ENCODE data around the gene RBMS2. TPM values are rescaled to one million over a fixed set of nuclear protein-coding genes. Genes with fewer than 3 reads are reported as not detected.

RBMS2 gene
- total and polyA plus RNA-seq, 2 experiments from 2014 or later, result 11.4 to 13.1 TPM

DNA sequence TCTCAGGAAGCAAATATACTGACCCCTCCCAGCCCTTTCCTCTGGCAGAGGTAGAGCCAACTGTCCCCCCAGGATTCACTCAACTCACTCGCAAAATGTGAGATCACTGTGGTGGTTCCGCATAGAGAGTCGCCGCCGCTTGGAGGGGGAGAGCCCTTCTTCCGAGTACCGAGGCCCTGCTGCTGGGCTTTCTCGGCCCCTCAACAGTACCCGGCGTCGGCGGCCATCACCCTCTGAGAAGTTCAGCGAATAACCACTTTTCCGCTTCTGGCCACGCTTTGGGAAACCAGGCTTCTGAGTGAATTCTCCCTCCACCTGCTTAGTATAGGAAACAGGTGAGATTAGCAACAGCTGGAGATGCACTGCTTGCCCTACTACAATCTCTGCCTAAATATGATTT is 77.4 kb downstream of the RBMS2 start:
- TF ChIP-seq, protein P1, sequence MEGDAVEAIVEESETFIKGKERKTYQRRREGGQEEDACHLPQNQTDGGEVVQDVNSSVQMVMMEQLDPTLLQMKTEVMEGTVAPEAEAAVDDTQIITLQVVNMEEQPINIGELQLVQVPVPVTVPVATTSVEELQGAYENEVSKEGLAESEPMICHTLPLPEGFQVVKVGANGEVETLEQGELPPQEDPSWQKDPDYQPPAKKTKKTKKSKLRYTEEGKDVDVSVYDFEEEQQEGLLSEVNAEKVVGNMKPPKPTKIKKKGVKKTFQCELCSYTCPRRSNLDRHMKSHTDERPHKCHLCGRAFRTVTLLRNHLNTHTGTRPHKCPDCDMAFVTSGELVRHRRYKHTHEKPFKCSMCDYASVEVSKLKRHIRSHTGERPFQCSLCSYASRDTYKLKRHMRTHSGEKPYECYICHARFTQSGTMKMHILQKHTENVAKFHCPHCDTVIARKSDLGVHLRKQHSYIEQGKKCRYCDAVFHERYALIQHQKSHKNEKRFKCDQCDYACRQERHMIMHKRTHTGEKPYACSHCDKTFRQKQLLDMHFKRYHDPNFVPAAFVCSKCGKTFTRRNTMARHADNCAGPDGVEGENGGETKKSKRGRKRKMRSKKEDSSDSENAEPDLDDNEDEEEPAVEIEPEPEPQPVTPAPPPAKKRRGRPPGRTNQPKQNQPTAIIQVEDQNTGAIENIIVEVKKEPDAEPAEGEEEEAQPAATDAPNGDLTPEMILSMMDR (IDR thresholded peaks at IDR 0.05; ENCODE audit: low read depth, low read length), result no peak
- Histone ChIP-seq H3K27ac (peak overlapping the region; percentile 80), H3K9me3 (ENCODE audit: low read depth) (no peaks in the 10 kb centered on the region), H3K4me3 (no peak overlapping the region), H3K4me1 (ENCODE audit: low read depth) (peaks cover 16% of the 10 kb centered on the region), H3K27me3 (no peaks in the 10 kb centered on the region), H3K36me3 (peaks cover 65% of the 10 kb centered on the region)
- no peak for DNase-seq (ENCODE audit: low read depth in 1 of 2, low spot score in 1 of 2)

DNA sequence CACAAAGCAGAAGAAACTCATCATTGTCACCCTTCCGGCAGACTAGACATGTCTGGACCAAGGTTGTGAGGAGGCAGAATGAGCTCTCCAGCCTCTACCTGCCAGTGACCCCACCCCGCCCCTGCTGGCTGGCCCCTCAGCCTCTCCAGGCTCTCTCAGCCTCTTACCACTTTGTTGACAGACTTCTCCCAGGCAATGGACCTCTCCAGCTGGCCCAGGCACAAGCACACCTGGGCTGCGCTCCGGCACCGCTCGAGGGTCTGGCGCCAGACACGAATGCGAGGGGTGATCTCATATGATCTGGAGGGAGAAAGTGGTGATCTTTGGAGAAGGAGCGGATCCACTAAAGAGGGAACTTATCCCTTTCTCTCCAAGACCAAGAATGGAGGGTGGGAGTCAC is 78.2 kb downstream of the RBMS2 start:
- DNase-seq (ENCODE audit: low read depth in 1 of 2, low spot score in 1 of 2), result no peak
- H3K4me3 ChIP-seq, result no peak overlapping the region
- no peaks in the 10 kb centered on the region for H3K9me3 ChIP-seq (ENCODE audit: low read depth)
- H3K4me1 ChIP-seq (ENCODE audit: low read depth), result peaks cover 9% of the 10 kb centered on the region
- peaks cover 72% of the 10 kb centered on the region for H3K36me3 ChIP-seq
- H3K27me3 ChIP-seq, result no peaks in the 10 kb centered on the region
- TF ChIP-seq, protein P1 (IDR thresholded peaks at IDR 0.05; ENCODE audit: low read depth, low read length), result no peak
- H3K27ac ChIP-seq, result peak overlapping the region; percentile 80

DNA sequence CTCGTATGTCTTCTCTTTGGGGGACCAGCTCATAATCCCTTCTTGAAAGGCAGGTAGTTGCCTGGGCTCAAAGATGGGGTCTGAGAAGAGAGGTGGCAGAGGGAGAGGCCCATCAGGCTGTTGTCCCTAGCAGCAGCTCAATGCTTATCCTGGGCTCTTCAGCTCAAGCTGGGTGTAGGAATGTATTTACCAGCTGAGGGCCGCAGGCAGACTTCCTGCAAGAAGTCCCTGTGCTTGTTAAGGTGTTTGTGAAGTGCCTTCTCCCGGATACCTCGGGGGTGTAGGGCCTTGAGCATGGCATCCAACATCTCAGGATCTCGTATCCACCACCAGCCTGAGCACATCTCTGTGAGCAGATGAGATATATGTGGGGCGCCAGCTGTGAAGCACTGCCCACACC is 79.1 kb downstream of the RBMS2 start:
- Histone ChIP-seq H3K4me3 (no peak overlapping the region), H3K36me3 (peaks cover 79% of the 10 kb centered on the region), H3K9me3 (ENCODE audit: low read depth) (no peaks in the 10 kb centered on the region), H3K4me1 (ENCODE audit: low read depth) (peaks cover 5% of the 10 kb centered on the region), H3K27me3 (no peaks in the 10 kb centered on the region), H3K27ac (peak overlapping the region; percentile 9)
- no peak for DNase-seq (ENCODE audit: low read depth in 1 of 2, low spot score in 1 of 2)
- TF ChIP-seq, protein P1 (IDR thresholded peaks at IDR 0.05; ENCODE audit: low read depth, low read length), result no peak

DNA sequence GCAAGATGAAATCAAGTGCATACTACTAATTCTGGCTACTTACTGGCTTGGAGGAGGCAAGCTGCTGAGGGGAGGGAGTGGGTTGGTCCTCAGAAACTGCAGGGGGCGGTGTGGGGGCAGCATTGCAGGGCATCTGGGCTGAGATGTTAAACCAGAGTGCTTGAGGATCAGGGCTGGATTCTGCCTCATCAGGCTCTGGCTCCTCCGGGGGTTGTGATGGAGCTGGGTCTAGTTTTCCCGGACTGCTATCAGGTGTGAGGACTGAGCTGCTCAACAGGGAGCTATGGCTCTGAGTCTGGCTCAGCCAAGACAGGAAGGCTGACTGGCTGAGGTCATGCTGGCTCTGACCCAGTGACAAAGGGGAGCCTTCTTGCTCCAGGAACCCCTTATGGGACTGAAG is 79.9 kb downstream of the RBMS2 start:
- H3K36me3 ChIP-seq, result peaks cover 86% of the 10 kb centered on the region
- peak in 1 of 2 donors; percentile 35 for DNase-seq (ENCODE audit: low read depth in 1 of 2, low spot score in 1 of 2)
- peak overlapping the region; percentile 42 for H3K27ac ChIP-seq
- H3K27me3 ChIP-seq, result no peaks in the 10 kb centered on the region
- H3K4me3 ChIP-seq, result no peak overlapping the region
- peaks cover 5% of the 10 kb centered on the region for H3K4me1 ChIP-seq (ENCODE audit: low read depth)
- no peaks in the 10 kb centered on the region for H3K9me3 ChIP-seq (ENCODE audit: low read depth)
- TF ChIP-seq, protein P1 (IDR thresholded peaks at IDR 0.05; ENCODE audit: low read depth, low read length), result no peak

DNA sequence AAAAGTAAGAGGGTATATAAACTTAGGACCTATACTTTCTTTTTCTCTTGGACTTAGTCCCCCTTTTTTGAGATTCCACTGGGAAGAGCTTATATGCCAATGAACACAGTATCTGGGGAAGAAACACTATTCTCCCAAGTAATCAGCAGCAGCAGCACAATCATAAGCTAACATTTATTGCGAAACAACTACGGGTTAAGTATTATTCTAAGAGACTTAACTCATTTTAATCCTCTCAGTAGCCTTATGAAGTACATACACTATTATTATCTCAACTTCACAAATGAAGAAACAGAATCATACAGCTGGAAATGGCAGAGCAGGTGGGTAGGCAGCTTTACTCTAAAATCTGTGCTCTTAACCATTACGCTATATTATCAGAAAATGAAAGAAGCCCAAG is 80.6 kb downstream of the RBMS2 start:
- Histone ChIP-seq H3K27ac (peak overlapping the region; percentile 42), H3K36me3 (peaks cover 93% of the 10 kb centered on the region)
- TF ChIP-seq, protein P1 (IDR thresholded peaks at IDR 0.05; ENCODE audit: low read depth, low read length), result no peak

DNA sequence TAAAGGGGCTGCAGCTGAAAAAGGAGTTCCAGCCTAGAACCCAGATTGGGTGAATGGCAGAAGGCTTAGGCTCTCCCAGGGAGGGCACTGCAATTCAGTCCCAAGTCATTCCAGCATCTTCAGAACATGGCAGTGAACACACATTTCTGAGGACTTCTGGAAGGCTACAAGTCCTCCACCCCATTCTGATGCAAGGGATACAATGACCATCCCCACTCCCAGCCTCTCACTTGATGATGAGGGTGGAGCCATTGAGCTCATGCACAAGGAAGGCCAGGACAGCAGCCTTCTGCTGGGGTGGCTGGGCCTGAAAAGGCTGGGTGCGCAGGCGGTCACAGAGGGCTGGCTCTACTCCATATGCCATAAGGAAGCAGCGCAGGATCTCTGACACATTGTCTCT is 82.7 kb downstream of the RBMS2 start:
- DNase-seq (ENCODE audit: low read depth in 1 of 2, low spot score in 1 of 2), result no peak
- Histone ChIP-seq H3K27ac (no peak overlapping the region), H3K27me3 (no peaks in the 10 kb centered on the region), H3K4me1 (ENCODE audit: low read depth) (no peaks in the 10 kb centered on the region), H3K4me3 (no peak overlapping the region), H3K36me3 (peaks cover 89% of the 10 kb centered on the region), H3K9me3 (ENCODE audit: low read depth) (no peaks in the 10 kb centered on the region)
- TF ChIP-seq, protein P1 (IDR thresholded peaks at IDR 0.05; ENCODE audit: low read depth, low read length), result no peak

More for the DNA sequence above, 80.6 kb downstream of the RBMS2 start:
- DNase-seq (ENCODE audit: low read depth in 1 of 2, low spot score in 1 of 2), result peak in 1 of 2 donors; percentile 30
- Histone ChIP-seq H3K27me3 (no peaks in the 10 kb centered on the region), H3K4me1 (ENCODE audit: low read depth) (no peaks in the 10 kb centered on the region), H3K9me3 (ENCODE audit: low read depth) (no peaks in the 10 kb centered on the region), H3K4me3 (no peak overlapping the region)
